HG03575 (cell line): ENCODE results near the gene AHR.
"Not testable (repeated sequence)": the region's sequence is repeated elsewhere in the genome, so short reads cannot be mapped to it uniquely, and the experiment has no call there.

Experiments used
- ATAC-seq: cut with Tn5 transposase; IDR thresholded peaks from one replicate; pipeline ENCODE4 v1.9.1; 2021; ENCODE audit not compliant: unreplicated experiment, insufficient number of reproducible peaks, low FRiP score; ENCODE audit errors: extremely low read depth

AHR gene

DNA sequence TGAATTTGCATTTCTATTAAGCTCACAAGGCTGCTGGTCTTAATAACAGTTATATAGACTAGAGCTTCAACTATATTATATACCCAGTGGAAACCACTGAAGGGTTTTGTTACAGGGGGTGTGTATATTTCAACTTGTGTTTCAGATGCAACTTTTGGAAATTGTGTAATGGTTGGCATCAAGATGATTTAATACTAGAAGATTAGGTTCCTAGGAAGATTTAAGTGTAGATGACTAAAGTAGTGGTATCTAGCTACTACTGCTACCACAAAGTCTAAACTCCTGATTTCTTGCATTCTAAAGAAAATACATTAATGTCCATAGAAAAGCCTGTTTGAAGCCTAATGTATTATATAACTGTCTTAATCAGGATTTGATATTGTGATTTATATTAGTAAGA, 30.2 kb downstream of the AHR start:
- no peak for ATAC-seq

DNA sequence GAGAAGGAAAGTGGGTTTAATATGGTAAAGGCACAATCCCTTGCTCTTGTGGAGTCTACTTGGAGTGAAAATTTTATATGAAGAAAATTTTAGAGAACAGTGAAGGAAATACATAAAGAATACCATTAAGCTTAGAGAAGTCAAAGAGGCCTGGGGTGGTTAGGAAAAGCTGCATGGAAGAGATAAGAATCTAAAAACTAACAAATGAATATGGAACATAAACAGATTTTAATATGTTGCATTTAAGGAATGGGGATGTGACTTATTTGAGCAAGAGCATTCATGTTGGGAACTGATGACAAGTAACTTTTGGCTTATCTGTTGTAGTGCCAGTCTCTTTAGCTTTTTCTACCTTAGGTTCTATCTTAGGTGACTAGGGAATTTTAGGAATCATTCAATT, 31.0 kb downstream of the AHR start:
- ATAC-seq = no peak

DNA sequence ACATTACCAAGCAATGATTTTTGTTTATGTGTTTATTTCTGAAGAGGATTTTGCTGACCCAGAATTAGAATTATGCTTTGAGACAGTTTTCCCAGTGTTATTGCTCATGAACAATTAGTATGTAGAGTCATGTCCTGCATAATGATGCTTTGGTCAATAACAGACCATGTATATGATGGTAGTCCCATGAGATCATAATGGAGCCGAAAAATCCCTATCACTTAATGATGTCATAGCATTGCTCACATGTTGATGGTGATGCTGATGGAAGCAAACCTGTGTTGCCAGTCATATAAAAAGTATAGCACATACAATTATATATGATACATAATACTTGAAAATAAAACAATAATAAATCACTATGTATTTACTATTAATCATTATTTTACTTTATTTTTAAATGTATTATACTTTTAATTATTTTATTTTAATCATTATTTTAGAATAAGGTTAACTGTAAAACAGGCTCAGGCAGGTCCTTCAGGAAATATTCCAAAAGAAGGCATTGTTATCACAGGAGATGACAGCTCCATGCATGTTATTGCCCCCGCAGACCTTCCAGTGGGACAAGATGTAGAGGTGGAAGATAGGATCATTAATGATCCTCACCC, 33.5 kb downstream of the AHR start:
- no peak for ATAC-seq

DNA sequence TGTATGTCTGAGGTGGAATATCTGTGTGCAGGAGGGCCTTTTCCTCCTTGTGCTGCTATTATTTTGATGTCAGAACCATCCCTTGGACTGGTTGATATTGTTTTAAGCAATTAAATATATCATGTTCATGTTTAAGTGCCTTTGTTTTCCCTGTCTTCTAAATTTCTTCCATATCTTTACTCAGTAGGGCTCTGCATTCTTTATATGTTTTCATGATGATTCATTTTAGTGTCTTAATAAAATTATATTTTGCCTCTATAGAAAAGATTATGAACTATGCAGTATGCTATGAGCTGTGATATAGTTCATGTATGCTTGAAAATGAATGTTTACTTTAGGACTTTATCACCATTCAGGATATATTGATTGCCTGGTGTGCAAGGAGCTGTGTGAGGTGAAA, 34.8 kb downstream of the AHR start:
- no peak for ATAC-seq

DNA sequence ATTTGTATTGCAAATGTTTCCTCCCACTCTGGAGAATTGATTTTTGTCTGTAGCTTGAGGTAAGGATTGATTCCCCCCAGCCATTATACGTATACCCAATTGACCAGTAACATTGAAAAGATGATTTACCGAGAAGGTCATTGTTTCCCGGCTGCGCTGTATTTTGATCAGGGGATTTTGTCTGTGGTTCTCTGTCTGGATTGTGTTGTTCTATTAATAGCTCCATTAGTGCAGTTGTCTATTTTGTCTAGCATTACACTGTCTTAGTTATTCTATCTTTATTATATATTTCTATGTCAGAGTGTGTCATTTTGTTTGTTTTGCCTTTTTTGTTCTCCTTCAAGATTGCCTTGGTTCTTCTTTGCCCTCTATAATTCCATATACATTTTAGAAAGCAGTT, 37.7 kb downstream of the AHR start:
- ATAC-seq = no peak

DNA sequence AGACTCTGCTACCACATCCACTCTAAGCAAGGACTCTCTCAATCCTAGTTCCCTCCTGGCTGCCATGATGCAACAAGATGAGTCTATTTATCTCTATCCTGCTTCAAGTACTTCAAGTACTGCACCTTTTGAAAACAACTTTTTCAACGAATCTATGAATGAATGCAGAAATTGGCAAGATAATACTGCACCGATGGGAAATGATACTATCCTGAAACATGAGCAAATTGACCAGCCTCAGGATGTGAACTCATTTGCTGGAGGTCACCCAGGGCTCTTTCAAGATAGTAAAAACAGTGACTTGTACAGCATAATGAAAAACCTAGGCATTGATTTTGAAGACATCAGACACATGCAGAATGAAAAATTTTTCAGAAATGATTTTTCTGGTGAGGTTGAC, 40.7 kb downstream of the AHR start:
- no peak for ATAC-seq

DNA sequence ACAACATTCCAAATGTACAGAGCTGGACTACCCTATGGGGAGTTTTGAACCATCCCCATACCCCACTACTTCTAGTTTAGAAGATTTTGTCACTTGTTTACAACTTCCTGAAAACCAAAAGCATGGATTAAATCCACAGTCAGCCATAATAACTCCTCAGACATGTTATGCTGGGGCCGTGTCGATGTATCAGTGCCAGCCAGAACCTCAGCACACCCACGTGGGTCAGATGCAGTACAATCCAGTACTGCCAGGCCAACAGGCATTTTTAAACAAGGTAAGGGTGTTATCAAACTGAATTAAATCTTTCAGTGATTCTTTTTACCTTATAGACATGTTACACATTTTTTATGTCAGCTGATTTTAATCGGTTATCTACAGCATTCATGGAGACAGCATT, 41.5 kb downstream of the AHR start:
- no peak for ATAC-seq

DNA sequence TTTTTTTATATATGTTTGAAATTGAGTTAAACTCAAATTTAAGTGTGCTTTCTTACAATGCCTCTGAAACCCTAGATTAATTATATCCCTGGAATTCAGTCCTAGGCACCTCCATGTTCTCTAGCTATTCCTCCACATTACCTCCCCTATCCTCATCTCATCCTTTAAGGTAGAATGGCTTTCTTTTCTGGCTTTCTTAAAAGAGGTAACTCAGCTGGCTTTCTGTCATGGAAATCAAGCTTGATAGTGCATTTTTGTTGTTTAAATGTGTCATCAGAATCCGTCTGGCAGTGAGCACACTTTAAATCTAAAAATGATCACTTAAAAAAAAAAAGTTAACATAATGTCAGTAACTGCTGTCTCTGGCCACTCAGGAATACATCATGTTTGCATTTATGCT, 42.2 kb downstream of the AHR start:
- no peak for ATAC-seq

DNA sequence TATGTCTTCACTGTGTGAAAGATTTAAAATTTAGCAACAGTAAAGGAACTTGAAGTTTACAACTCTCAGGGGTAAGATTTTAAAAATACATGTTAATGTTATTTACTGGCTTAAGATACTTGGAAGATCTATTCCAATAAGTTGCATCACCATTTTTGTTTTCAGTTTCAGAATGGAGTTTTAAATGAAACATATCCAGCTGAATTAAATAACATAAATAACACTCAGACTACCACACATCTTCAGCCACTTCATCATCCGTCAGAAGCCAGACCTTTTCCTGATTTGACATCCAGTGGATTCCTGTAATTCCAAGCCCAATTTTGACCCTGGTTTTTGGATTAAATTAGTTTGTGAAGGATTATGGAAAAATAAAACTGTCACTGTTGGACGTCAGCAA, 44.3 kb downstream of the AHR start:
- ATAC-seq = no peak

DNA sequence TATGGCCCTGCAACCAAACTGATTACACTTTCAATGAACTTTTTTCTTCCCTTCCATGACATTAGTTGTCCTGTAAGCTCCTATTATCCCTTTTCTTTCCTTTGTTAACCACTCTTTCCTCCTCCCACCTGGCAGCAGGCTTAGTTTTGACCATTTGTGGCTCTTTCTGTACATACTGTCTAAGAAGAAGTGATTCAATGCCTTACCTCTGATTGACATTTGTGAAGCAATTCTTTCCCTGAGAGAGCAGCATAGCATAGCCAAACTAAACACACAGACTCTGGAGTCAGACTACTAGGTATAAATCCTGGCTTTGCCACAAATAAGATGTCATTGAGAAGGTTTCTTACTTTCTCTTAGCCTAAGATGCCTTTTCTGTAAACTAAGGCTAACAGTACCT, 48.9 kb downstream of the AHR start:
- no peak for ATAC-seq

DNA sequence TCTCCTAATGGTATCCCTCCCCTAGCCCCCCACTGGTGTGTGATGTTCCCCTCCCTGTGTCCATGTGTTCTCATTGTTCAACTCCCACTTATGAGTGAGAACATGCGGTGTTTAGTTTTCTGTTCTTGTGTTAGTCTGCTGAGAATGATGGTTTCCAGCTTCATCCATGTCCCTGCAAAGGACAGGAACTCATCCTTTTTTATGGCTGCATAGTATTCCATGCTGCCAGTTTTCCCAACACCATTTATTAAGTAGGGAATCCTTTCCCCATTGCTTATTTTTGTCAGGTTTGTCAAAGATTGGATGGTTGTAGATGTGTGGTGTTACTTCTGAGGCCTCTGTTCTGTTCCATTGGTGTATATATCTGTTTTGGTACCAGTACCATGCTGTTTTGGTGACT, 50.5 kb downstream of the AHR start:
- not testable (repeated sequence) for ATAC-seq

DNA sequence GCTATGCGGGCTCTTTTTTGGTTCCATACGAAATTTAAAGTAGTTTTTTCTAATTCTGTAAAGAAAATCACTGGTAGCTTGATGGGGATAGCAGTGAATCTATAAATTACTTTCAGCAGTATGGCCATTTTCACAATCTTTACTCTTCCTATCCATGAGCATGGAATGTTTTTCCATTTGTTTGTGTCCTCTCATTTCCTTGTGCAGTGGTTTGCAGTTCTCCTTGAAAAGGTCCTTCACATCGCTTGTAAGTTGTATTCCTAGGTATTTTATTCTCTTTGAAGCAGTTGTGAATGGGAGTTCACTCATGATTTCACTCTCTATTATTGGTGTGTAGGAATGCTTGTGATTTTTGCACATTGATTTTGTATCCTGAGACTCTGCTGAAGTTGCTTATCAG, 51.9 kb downstream of the AHR start:
- ATAC-seq = not testable (repeated sequence)

DNA sequence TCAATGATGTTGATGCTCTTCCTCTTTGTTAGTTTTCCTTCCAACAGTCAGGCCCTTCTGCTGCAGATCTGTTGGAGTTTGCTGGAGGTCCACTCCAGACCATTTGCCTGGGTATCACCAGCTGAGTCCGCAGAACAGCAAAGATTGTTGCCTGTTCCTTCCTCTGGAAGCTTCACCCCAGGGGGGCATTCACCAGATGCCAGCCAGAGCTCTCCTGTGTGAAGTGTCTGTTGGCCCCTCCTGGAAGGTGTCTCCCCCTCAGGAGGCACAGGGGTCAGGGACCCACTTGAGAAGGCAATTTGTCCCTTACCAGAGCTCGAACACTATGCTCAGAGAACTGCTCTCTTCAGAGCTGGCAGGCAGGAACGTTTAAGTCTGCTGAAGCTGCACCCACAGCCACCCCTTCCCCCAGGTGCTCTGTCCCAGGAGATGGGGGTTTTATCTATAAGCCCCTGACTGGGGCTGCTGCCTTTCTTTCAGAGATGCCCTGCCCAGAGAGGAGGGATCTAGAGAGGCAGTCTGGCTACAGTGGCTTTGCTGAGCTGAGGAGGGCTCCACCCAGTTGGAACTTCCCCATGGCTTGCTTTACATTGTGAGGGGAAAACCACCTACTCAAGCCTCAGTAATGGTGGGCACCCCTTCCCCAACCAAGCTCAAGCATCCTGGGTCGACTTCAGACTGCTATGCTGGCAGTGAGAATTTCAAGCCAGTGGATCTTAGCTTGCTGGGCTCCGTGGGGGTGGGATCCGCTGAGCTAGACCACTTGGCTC, 55.4 kb downstream of the AHR start:
- not testable (repeated sequence) for ATAC-seq

DNA sequence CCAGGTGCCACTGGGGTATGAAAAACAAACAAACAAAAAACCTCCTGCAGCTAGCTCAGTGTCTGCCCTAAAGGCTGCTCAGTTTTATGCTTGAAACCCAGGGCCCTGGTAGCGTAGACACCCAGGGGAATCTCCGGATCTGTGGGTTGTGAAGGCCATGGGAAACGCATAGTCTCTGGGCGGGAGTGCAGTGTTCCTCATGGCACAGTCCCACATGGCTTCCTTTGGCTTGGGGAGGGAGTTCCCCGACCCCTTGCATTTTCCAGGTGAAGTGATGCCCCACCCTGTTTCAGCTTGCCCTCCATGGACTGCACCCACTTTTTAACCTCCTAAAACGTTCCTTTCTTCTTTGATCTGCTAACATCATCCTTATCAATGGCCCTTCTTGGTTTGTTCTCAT, 56.0 kb downstream of the AHR start:
- no peak for ATAC-seq

DNA sequence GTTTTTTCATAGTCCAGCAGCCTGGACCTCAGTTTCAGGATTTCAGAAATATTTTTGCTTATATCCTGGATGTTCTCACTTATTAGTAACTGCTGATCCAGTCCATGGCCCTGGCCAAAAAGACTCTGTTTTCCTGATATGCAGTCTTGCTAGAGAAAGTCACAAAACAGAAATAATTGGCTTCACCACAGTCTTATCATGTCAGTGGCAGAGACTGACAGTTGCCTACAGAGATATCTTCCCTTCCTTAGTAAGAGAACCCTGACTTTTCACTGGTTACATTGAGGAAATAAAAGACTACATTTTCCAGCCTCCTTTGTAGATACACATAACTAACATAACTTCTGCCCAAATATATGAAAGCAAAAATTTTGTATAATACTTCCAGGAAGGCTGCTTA, 56.6 kb downstream of the AHR start:
- ATAC-seq = no peak

DNA sequence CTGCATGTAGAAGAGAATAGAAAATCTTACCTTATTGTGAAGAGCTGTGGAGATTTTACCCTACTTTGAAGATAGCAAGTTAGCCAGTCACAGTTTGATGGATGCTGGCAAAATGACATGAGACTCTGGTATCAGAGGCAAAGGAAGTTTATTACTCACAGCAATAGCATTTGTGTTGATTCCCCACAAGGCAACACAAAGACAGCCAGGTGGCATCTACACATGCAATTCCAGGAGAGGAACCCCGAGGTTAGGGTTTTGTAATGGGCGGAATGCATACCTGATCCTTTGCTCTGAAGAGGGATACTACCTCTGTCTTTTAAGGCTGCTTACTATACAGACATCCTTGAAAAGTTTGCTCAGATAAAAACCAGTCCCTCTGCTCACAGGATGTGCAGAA, 59.5 kb downstream of the AHR start:
- no peak for ATAC-seq

DNA sequence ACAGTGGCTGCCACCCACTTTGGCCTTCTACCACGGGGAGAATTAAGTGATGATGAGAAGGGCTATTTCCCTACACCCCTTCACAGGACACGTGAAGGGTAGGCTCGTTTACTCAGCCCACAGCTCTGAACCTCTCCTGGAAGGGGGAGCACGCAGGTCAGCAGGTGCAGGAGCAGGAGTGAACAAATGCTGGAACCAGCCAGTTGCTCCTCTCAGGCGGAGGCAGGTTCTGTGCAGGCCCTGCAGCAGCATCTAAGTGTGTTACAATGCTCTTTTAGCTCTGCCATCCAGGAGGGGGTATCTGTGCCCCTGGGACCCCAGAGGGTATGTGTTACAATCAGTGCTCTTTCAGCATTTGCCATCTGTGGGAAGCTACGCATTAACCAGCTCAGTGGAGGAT, 61.2 kb downstream of the AHR start:
- ATAC-seq = no peak

DNA sequence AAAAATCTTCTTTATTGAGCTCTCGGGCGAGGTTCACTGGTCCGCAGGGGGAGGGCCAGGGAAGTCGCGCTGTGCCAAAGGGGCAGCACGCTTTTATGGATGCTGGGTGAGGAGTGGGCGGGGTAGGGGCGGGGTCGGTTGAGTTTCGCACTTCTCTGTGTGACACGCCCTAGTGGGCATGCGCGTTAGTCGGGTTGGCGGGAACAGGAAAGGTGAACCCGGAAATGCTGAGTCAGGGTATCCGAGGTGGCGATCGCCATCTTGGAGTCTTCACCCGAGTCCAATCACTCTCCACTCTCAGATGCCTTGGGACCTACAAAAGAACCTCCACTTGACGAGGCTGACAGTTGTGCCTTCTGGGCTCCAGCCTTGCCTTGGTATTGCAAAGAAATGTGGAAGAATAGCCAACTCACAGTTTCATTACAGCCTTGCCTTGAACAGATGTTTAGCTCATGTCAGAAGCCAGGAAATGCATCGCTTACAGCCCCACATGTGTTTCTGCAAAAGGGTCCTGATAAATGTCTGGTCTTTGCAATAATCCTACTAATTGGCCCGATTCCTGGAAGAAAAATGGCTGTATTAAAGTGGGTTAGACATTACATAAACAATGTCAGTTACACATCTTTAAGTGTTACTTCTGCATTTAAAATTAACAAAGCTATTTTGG, 64.1 kb downstream of the AHR start:
- no peak for ATAC-seq

DNA sequence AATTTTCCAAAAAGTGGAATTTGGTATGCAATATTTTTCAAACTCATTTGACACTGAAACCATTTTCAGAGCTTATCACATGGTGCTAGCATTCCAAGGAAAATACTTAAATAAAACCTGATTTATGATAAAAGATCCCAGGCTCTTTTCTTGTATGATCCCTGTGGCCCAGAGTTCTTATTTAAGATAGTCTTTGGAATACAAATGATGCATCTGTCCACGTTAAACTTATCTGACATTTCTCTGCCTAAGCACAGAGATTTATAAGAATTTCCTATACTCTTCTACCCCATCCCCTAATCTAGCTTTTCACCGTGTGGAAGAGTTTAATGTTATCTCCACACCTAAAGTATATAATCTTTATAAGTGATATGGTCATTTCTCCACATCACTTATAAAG, 66.2 kb downstream of the AHR start:
- no peak for ATAC-seq

DNA sequence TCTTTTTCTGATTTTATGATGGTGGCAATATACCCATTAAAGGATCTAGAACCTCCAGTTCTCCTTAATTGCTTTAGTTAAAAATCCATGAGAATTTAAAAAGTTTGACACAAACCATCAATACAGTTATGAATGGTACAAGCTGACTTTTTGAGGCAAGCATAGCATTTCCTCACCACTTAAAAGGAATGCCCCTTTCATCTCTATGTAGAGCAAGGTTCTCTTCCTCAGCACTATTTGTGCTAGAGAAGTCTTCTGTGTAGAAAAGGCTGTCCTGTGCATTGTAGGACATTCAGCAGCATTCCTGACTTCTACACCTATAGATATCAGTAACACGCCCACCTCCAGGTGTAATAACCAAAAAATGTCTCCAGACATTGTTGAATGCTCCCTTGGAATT, 67.3 kb downstream of the AHR start:
- no peak for ATAC-seq
